Measurements from ENCODE around the gene SGO1. TPM values are rescaled to one million over a fixed set of nuclear protein-coding genes. Genes with fewer than 3 reads are reported as not detected.

Gene SGO1
- total RNA-seq: 0.21 and 0.72 TPM in 2 replicates

DNA sequence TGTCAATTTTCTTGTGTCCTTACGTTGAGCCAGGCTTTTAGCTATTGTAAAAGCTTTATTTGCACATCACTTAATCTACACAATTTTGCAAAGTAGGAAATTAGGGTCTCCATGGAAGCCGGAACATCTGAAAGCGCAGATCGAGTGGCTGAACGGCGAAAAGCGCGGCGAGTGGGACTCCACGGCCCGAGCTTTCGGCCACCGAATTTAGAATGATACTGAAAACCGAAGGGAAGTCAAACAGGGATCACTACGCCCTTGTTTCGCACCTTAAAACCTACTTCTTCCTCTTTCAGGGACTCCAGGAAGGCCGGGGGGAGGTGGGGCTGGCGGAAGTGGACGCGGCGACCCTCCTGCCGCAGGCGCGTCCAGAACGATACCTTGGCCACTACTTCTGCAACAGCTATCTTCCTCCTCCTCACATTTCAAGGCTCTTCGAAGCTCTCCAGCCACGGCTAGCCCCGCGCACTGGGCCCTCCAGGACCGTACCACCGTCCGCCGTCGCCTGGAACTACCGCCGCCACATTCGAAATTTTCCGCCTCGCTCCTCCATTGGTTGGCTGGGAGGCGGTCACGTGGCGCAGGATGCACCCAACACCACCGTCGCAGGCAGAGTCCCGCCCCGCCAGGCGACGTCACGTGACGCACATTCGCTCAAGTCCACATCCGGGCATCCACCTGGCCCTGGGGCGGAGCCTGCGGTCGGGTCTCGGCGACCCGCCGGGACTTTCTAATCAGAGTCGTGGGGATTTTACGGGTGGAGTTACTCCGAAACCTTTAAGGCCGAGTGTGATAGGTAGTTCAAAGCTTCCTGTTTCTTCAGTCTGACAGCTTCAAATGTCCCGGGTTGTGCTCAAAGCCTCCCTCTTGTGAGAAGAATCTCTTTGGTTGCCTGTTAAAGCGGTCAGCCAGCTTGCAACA lies at the start of gene SGO1:
Gene SGO1 (minus strand): TSS at position 528 of the 921 bp plus-strand sequence. CDS start 2,179 bp downstream, outside the sequence.

Other genes starting within 250 kb of the SGO1 start
- gene RAB5A, start 239.1 kb downstream of the SGO1 start, total RNA-seq: 41.8 and 60.7 TPM in 2 replicates
- not detected in 2 replicates for gene PP2D1, start 173.9 kb downstream of the SGO1 start, total RNA-seq
- gene KAT2B, start 145.8 kb downstream of the SGO1 start, total RNA-seq: 3.4 and 7.2 TPM in 2 replicates